HG03378 (cell line): Measurements from ENCODE around the gene PBRM1.
A peak's percentile ranks its signal among the peaks of the same experiment; 100 is the strongest.
"Not testable (repeated sequence)": the region's sequence is repeated elsewhere in the genome, so short reads cannot be mapped to it uniquely, and the experiment has no call there.

ENCODE experiments used
- ATAC-seq: cut with Tn5 transposase; IDR thresholded peaks from one replicate; pipeline ENCODE4 v1.9.1; 2021; ENCODE audit warnings: mild to moderate bottlenecking, moderate library complexity; ENCODE audit not compliant: unreplicated experiment

PBRM1 gene

DNA sequence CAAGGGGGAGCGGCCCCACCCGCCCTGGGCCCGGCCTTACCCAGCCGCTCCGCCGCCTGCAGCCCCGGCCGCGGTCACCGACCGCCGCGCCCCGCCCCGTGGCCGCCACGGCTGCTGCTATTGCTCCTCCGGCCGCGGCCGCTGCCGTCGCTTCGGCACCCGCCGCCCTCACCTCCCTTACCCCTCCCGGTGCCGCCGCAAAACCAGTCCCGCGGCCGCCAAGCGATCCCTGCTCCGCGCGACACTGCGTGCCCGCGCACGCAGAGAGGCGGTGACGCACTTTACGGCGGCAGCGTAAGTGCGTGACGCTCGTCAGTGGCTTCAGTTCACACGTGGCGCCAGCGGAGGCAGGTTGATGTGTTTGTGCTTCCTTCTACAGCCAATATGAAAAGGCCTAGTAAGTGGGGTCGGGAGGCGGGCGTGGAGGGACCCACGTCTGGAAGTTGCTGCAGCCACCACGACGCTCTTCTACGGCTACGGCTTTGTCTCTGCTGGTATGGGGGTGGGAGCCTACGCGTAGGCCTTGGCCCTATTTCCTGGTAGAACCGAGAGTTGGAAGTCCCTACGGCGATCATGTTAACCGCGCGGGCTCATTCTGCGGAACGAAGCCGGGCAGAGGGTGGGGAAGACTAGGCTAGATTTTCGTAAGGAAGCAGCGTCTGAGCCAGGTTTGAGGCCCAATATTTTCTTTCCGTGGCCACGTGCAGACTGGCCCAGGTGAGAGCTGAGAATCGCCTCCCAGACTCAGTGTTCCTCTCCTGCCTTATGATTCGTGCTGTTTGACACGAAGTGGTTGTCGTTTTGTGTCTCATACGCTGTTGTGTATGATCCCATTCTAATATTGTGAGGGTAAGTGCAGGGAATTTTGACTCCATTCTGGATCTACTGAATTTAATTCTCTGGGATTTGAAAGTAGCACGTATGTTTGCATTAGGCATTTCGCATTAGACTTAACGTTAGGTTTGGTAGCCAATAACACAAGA is at the start of gene PBRM1, which contains the start of gene GNL3:
Gene PBRM1, minus strand, starts transcription at position 205 of the 983 bp plus-strand sequence.
Gene GNL3, plus strand, starts transcription at position 324 of the 983 bp plus-strand sequence. Its CDS starts 61 bp downstream, at position 385.
- peak; percentile 71 for ATAC-seq

DNA sequence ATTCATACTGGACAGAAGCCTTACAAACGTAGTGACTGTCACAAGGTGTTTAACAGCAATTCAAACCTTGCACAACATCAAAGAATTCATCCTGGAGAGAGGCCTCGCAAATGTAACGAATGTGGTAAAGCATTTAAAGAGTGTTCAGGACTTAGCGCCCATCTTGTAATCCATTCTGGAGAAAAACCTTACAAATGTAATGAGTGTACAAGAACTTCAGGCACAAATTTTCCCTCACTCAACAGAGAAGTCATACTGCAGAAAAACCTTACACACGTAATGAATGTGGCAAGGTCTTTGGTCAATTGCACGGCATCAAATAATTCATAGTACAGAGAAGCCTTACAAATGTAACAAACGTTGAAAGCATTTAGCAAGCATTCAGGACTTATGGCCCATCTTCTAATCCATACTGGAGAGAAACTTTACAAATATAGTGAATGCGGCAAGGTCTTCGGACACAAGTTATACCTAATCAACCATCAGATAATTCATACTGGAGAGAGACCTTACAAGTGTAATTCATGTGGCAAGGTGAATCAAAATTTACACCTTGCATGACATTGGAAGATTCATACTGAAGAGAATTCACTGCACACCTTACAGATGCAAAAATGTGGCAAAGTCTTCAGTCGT is 47.7 kb upstream of the PBRM1 start:
- ATAC-seq, result no peak

DNA sequence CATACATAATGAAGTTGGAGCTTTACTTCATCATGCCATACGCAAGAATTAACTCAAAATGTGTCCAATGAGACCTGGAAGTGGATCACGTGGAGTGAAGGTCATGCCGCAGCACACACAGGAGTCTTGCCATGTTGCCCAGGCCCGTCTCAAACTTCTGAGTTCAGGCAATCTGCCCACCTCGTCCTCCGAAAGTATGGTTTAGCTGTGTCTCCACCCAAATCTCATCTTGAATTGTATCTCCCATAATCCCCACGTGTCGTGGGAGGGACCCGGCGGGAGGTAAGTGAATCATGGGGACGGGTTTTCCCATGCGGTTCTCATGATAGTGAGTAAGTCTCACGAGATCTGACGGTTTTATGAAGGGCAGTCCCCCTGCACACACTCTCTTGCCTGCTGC is 45.9 kb upstream of the PBRM1 start:
- ATAC-seq, result no peak

DNA sequence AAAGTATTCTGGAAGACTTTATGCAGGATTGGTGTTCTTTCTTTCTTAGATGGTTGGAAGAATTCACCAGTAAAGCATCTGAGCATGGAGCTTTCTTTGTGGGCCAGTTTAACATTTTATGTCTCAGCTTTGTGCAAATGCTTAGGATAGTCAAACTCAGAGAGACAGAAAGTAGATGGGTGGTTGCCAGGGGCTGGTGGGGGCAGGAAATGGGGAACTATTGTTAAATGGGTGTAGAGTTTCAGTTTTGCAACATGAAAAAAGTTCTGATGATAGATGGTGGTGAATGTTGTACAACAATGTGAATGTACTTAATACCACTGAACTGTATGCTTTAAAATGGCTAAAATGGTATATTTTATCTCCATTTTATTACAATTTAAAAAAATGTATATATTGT is 45.0 kb upstream of the PBRM1 start:
- ATAC-seq, result no peak

DNA sequence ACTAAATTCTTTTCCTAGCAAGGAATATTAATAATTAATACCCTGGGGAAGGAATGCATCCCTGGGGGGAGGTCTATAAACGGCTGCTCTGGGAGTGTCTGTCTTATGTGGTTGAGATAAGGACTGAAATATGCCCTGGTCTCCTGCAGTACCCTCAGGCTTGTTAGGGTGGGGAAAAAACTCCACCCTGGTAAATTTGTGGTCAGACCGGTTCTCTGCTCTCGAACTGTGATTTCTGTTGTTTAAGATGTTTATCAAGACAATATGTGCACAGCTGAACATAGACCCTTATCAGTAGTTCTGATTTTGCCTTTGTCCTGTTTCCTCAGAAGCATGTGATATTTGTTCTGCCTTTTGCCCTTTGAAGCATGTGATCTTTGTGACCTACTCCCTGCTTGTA is 43.0 kb upstream of the PBRM1 start:
- not testable (repeated sequence) for ATAC-seq

DNA sequence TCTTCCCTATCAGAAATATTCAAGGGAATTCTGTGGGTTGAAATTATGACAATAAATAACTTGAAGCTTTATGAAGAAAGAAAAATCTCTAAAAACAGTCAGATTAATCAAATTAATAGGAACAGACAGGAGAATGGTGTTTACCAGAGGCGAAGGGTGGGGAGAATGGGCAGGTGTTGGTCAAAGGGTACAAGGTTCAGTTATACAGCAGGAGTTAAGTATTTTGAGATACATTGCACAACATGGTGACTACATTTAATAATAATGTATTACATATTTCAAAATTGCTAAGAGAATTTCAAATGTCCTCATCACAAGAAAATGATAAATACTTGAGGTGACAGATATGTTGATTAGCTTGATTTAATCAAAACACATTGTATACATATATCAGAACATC is 38.8 kb upstream of the PBRM1 start:
- ATAC-seq, result no peak

DNA sequence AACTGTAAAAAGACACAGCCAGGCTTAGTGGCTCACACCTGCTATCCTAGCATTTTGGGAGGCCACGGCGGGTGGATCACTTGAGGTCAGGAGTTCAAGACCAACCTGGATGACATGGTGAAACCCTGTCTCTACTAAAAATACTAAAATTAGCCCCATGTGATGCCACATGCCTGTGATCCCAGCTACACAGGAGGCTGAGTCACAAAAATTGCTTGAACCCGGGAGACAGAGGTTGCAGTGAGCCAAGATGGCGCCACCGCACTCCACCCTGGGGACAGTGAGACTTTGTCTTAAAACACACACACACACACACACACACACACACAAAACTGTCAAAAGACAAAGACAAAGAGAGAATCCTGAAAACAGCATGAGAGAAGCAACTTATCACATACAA is 38.2 kb upstream of the PBRM1 start:
- ATAC-seq, result no peak

DNA sequence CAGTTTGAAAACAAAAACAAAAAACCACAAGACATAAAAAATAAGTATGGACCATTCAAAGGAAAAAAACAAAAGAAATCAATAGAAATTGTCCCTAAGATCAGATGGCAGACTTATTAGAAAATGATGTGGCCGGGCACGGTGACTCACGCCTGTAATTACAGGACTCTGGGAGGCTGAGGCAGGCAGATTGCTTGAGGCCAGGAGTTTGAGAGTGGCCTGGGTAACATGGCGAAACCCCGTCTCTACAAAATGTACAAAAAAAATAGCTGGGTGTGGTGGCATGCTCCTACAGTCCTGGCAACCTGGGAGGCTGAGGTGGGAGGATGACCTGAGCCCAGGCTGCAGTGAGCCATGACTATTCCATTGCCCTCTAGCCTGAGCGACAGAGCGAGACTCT is 36.8 kb upstream of the PBRM1 start:
- ATAC-seq, result no peak

DNA sequence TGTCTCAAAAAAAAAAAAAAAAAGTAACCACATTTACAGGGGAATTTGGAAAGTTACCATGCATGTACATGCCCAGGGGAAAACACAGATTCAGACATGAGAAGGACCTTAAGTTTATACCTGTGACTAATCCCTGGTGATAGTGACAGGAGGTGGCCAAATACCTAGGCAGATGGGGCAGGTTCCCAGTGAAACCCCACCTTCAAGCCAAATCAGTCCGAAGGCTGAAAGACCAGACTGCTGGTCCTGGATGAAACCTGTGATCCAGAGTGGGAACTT is 36.0 kb upstream of the PBRM1 start:
- no peak for ATAC-seq

DNA sequence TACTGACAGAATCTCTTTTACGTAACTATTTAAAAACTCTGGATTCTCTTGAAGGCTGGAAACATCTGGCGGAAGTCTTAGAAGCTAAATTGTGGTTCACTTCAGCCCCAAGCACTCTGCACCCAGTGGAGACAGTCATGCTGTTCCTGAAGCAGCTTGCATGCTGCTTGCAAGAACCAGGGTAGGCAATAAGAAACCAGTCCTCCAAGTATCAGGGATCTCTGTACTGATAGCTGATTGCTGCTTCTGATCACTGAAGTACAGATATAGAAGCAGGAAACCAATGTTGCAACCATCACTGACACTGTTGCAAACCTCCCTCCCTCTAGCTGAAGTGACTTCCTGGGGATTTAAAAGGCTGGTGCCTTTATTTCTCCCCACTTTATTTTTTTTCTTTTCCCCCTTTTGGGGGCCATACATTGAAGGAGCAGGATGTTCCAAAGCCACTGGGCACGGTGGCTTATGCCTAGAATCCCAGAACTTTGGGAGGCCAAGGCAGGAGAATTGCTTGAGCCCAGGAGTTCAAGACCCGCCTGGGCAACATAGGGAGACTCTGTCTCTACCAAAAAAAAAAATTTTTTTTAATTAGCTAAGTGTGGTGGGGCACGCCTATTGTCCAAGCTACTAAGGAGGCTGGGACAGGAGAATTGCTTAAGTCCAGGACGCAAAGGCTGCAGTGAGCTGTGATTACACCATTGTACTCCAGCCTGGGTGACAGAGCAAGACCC is 35.5 kb upstream of the PBRM1 start:
- ATAC-seq, result no peak

DNA sequence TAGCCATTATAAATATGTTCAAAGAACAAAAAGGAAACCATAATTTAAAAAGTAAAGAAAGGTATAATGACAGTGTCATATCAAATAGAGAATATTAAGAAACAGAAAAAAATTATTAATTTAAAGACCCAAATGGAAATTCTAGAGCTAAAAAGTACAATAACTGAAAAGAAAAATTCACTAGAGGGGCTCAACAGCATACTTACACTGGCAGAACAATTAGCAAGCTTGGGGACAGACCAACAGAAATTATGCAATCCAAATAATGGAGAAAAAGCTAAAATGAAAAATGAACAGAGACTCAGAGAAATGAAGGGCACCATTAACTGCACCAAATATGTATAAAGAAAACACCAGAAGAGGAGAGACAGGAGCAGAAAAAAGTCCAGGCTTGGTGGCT is 33.9 kb upstream of the PBRM1 start:
- ATAC-seq, result no peak

DNA sequence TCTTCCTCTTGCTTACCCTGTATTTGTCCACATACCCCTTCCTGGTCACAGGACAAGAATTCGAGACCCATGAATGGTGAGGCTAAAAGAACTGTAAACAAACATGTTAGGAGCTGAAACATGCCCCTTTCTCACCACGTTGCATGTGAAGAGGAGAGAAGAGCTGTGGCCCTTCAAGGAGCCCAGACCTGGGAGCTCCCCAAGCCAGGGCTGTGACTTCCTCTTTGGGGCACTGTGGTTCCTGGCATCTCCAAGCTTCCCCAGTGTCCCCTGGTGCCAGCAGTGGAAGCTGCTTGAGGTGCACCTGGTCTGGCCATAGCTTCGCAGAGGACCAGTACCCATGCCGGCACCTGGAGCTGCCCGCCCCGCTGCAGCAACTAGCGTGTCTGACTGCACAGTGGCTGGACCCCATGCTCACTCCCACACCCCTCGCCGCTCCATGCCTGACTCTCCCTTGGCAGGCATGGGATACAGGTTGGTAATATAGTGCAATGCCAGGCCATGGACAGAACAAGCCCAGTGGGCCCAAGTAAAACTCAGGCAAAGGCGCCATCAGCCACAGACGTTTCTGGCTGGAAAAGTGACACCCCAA is 30.1 kb upstream of the PBRM1 start:
- no peak for ATAC-seq

DNA sequence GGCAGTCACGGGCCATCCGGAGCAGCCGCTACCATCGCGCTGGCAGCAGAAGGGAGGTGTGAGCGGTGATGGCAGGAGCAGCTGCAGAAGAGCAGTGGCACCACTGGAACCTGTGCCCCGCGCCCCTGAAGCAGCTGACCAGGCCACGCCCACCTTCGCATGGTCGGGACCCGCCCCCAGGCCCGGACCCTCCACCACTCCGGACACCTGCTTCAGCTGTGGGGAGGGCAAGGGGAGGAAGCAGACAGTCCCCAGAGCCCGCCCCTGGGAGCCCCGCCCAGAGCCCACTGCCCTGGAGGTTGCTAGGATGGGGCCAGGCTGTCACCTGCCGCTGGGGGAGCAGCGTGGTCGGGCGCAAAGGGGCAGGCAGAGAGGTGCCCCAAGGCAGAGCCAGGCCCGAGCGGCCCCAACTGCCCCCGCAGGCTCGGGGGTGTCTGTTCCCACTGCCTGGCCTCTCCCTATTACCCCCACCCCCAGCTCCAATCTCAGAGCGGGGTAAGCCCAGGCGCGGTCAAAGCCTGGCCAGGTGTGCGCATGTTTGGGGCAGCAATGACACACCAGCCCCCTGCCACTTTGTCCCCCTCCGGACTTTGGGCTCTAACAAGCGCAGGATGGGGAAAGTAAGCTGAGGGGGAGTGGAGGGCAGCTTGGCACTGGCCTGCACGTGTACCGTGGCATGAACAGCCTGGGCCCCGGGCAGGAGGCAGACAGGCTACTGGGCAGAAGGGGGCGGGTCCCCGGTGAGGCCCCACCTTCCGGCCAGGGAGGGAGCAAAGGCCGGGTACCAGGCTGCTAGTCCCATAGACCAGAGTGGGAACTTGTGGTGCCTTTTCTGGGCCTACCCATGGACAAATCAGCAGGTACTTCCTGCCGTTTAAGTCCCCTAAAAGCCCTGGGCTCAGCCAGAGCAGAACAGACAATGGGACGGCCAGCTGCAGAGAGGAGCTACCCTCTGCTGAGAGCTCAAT is 28.9 kb upstream of the PBRM1 start:
- ATAC-seq, result no peak

DNA sequence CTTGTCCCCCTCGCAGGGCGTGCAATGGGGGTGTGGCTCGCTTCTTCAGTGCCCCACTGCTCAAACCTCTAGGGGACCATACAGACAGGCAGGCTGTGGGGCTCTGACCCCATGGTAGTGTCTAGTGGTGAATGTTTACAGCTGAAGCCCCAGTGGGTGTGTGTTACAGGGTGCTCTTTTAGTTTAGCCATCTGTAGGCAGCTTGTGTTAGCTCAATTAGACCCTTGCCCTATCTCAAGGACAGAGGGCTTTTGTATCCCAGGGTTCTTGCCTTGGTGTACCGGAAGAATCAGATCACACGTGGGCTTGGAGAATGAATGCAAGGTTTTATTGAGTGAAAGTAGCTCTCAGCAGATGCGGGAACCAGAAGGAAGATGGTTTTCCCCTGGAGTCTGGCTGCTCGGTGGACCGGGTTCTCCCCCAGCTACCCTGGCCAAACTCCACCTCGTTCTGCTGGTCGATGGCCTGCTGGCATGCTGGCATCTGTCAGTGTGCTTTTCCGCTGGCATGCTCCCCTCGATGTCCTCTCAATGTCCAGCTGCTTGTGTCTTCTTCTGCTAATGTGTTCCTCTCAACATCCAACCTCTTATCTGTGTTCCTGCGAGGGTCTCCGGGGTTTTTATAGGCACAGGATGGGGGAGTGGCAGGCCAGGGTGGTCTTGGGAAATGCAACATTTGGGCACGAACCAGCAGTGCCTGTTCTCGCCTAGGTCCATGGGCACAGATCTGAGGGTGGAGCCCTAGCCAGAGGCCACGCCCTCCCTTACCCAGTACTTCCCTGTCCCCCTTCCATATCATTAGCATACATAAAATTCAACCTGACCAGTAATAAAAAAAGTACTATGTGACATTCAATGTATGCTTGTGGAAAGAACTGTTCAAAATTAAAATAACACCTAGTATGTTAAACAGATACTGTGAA is 26.8 kb upstream of the PBRM1 start:
- ATAC-seq, result no peak

DNA sequence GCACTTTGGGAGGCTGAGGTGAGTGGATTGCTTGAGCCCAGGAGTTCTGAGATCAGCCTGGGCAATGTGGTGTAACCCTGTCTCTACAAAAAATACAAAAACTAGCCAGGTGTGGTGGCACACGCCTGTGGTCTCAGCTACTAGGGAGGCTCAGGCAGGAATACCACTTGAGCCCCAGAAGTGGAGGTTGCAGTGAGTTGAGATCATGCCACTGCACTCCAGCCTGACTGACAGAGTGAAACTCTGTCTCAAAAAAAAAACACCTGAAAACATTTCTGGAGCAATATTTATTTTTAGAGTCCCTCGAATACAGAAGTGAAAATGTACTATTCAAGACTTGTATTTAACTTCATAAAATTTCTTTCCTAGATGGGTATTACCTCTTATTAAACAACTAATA is 24.8 kb upstream of the PBRM1 start:
- ATAC-seq, result no peak

DNA sequence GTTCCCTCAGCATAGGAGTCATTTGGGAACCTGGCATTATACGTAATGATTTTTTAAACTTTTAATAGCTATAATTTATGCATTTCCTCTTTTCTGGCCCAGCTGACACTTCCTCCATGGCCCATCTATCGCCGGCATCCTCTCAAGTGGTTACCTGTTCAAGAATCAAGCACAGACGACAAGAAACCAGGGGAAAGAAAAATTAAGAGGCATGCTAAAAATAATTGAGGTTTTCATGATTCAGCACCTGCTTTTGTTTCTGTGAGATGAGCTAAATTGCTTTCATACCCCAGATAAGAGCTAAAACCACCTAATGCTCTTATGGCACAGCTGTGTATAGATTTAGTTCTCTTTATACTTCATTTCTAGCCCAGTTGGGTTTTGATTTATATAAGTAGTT is 21.9 kb upstream of the PBRM1 start:
- ATAC-seq, result no peak

DNA sequence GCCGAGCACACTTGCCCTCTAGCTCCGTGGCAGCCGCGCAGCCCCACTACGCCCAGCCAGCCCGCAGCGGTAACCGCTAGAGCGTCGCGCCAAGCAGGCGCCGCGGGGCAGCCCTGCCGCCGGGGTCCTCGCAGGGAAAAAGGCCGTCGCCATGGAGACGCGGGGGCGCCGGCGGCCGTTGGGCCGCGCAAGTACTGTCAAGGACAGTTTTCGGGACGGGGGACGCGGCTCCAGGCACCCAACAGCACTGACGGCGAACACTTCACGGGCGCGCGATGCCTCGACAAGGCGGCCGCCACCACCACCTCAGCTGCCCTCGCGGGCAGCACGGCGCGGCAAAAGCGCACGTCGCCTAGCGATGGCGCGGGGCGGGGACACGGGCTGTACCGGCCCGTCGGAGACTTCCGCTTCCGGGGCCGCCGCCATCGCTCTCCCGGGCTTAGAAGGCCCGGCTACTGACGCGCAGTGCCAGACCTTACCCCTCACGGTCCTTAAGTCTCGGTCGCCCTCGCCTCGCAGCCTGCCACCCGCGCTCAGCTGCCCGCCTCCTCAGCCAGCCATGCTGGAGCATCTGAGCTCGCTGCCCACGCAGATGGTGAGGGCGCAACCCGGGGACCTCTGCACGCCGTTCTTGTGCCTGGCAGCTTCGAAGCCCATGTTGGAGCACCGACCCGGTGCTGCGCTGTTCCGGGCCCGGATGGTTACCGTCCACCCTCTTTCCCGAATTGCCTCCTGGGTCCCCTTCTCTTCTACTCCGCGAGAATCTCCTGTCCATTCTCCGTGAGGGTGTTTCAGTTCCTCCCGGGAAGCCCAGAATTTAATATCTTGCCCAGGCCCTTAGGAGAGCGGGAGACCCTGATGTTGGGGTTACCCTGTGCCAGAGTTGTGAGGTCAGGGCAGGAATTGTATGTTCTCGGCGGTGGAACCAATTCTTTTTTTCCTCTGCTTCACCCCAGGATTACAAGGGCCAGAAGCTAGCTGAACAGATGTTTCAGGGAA is 20.3 kb upstream of the PBRM1 start, which contains the start of the genes GLT8D1 and SPCS1:
Gene GLT8D1, minus strand, starts transcription at position 104 of the 999 bp plus-strand sequence. CDS start 5,331 bp downstream, outside the sequence.
Gene SPCS1, plus strand, starts transcription at position 419 of the 999 bp plus-strand sequence. Its CDS starts 141 bp downstream, at position 560.
- ATAC-seq, result peak; percentile 52

DNA sequence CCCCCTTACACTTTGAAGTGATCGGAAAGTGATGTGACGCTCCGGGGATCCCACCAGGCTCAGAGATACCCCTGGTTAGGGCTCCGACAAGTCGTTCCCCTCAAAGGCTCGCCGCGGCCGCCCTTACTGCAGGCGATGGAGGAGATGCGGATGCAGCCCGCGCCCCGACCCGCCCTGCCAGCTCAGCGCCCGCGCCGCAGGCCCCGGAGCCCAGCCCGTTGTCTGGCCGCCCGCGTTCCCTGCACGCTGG is 19.6 kb upstream of the PBRM1 start:
- ATAC-seq, result peak; percentile 14
